Measurements from ENCODE around the gene UGCG.

GRCh38 chr9:111914749-111915424 lies 18.3 kb downstream of the UGCG start:
- TF ChIP-seq POLR2A (IDR thresholded peaks at IDR 0.05; ENCODE audit: low read length) (no peak), GATA1 (IDR thresholded peaks at IDR 0.05; ENCODE audit: low read depth, low read length) (no peak)
